Keratinocyte (primary cell): Measurements from ENCODE around the gene SPRY4. TPM values are rescaled to one million over a fixed set of nuclear protein-coding genes. Genes with fewer than 3 reads are reported as not detected.

ENCODE experiments used
- DNase-seq: peaks from one replicate; pipeline ENCODE4 v3.0.0-alpha.2; 2011; ENCODE audit warnings: low read depth, missing footprints, low spot score
- FAIRE-seq: peaks from 2 replicates; lab custom pipeline; 2011; peaks lifted over from hg19 to GRCh38; lab: Jason Lieb, UNC
- H2AFZ ChIP-seq: 2 replicates; pipeline ENCODE4 v1.6.0; 2012; ENCODE audit warnings: low read length, control low read depth, inconsistent platforms; ENCODE audit not compliant: control insufficient read depth
- H3K27ac ChIP-seq: 2 replicates; pipeline ENCODE4 v1.5.1; 2011; ENCODE audit warnings: low read length; ENCODE audit not compliant: control insufficient read depth, insufficient read depth
- H3K27me3 ChIP-seq: 3 replicates; pipeline ENCODE4 v1.6.0; 2011; ENCODE audit warnings: low read length; ENCODE audit not compliant: control insufficient read depth, insufficient read depth; ENCODE audit errors: extremely low read depth
- H3K36me3 ChIP-seq, 2 experiments: 2 replicates in 1 of 2; 3 replicates in 1 of 2; pipeline ENCODE4 v1.5.1; 2011; ENCODE audit warnings: low read length in 2 of 2, mild to moderate bottlenecking in 1 of 2; ENCODE audit not compliant: control insufficient read depth in 2 of 2, insufficient read depth in 2 of 2; ENCODE audit errors: extremely low read depth in 1 of 2
- H3K4me1 ChIP-seq: 3 replicates; pipeline ENCODE4 v1.5.1; 2011; ENCODE audit warnings: low read length; ENCODE audit not compliant: control insufficient read depth, insufficient read depth; ENCODE audit errors: extremely low read depth
- H3K4me2 ChIP-seq: 3 replicates; pipeline ENCODE4 v1.6.0; 2011; ENCODE audit warnings: low read depth, low read length; ENCODE audit not compliant: control insufficient read depth, insufficient read depth; ENCODE audit errors: extremely low read depth
- H3K4me3 ChIP-seq, 3 experiments: fragments of 200-600 bp in 1 of 3; sonication (generic) in 1 of 3; 2 replicates in 2 of 3; 3 replicates in 1 of 3; pipeline ENCODE4 v1.5.1; 2011 to 2016; ENCODE audit warnings: low read length in 3 of 3, mild to moderate bottlenecking in 3 of 3, control low read depth in 2 of 3, inconsistent platforms in 1 of 3, low read depth in 1 of 3, mixed read lengths in 1 of 3, mixed run types in 1 of 3, moderate library complexity in 1 of 3; ENCODE audit not compliant: control insufficient read depth in 2 of 3, insufficient read depth in 2 of 3; ENCODE audit errors: extremely low read depth in 1 of 3
- H3K79me2 ChIP-seq: 2 replicates; pipeline ENCODE4 v1.6.0; 2012; ENCODE audit warnings: low read length; ENCODE audit not compliant: control insufficient read depth, insufficient read depth
- H3K9ac ChIP-seq: 3 replicates; pipeline ENCODE4 v1.6.0; 2011; ENCODE audit warnings: low read length; ENCODE audit not compliant: control insufficient read depth, insufficient read depth; ENCODE audit errors: extremely low read depth
- H3K9me1 ChIP-seq: 3 replicates; pipeline ENCODE4 v1.6.0; 2011; ENCODE audit warnings: low read length; ENCODE audit not compliant: control insufficient read depth, insufficient read depth; ENCODE audit errors: extremely low read depth
- H3K9me3 ChIP-seq: 2 replicates; pipeline ENCODE4 v1.5.1; 2012; ENCODE audit warnings: low read depth, low read length; ENCODE audit not compliant: control insufficient read depth
- H4K20me1 ChIP-seq: 3 replicates; pipeline ENCODE4 v1.6.0; 2011; ENCODE audit warnings: low read length; ENCODE audit not compliant: control insufficient read depth, insufficient read depth; ENCODE audit errors: extremely low read depth
- CTCF ChIP-seq, 3 experiments: IDR thresholded peaks in 1 of 3; conservative IDR thresholded peaks in 1 of 3; optimal IDR thresholded peaks in 1 of 3; 2 replicates in 2 of 3; 3 replicates in 1 of 3; pipeline versions ENCODE3 to v1.5.1; 2011; ENCODE audit warnings: low read length in 3 of 3, mild to moderate bottlenecking in 3 of 3, moderate library complexity in 2 of 3, control low read depth in 1 of 3, inconsistent platforms in 1 of 3; ENCODE audit not compliant: insufficient read depth in 2 of 3; ENCODE audit errors: extremely low read depth in 1 of 3
- EZH2 ChIP-seq: IDR thresholded peaks from one replicate; pipeline ENCODE4 v1.6.1; 2012; ENCODE audit warnings: inconsistent platforms, mild to moderate bottlenecking, low read length, moderate library complexity
- dilution Hi-C: fragments of 300-500 bp; cut with MboI; formaldehyde crosslinking; loops from one replicate; pipeline ENCODE4 v1.7.0; 2020; ENCODE audit warnings: low sequenced_read_pairs; ENCODE audit not compliant: extremely low pct_ligation_motif_present
- polyA plus RNA-seq, 5 experiments: library from polyadenylated mRNA; depleted of rRNA in 3 of 5; stranded (reverse) in 3 of 5; stranded (forward) in 1 of 5; unstranded in 1 of 5; fragments of >200 nt; gene quantifications; 1 replicate in 1 of 5; 2 replicates in 3 of 5; 3 replicates in 1 of 5; pipeline versions ENCODE4 v1.2.1 to v1.2.3, GENCODE V29; 2011 to 2012; ENCODE audit warnings: missing spikeins in 2 of 5, low read depth in 1 of 5, low replicate concordance in 1 of 5

Gene SPRY4
- polyA plus RNA-seq, 1 donor (not counting 4 experiments of a cell fraction or from before 2014, with no cell fraction given), result 10.2 TPM

- TF ChIP-seq EZH2, result no peak
- TF ChIP-seq CTCF (optimal IDR thresholded peaks at IDR 0.05 in 1 of 3, IDR thresholded peaks at IDR 0.05 in 1 of 3, conservative IDR thresholded peaks at IDR 0.05 in 1 of 3; ENCODE audit: extremely low read depth in 1 of 3, insufficient read depth in 2 of 3, low read length in 3 of 3), result no peak
- DNase-seq (no peak), FAIRE-seq (no peak)
- Histone ChIP-seq H3K79me2 (no peaks in the 10 kb centered on the region), H3K9me1 (no peaks in the 10 kb centered on the region), H3K36me3 (no peaks in the 10 kb centered on the region), H3K9me3 (no peaks in the 10 kb centered on the region), H4K20me1 (no peaks in the 10 kb centered on the region), H3K4me1 (peaks cover 38% of the 10 kb centered on the region), H3K4me3 (no peak overlapping the region), H3K27ac (no peak overlapping the region), H3K9ac (no peak overlapping the region), H3K27me3 (no peaks in the 10 kb centered on the region), H2AFZ (no peak overlapping the region), H3K4me2 (no peak overlapping the region)
- dilution Hi-C loops, result no loop called here
Observed at GRCh38 chr5:142360051-142360498, 35.3 kb upstream of the SPRY4 start.

GRCh38 chr5:142358648-142359047 lies 33.8 kb upstream of the SPRY4 start:
- FAIRE-seq (no peak), DNase-seq (no peak)
- H3K79me2 ChIP-seq, result no peaks in the 10 kb centered on the region
- H3K36me3 ChIP-seq, result no peaks in the 10 kb centered on the region
- H3K9me3 ChIP-seq, result no peaks in the 10 kb centered on the region
- H3K4me1 ChIP-seq, result peaks cover 26% of the 10 kb centered on the region
- no peaks in the 10 kb centered on the region for H3K27me3 ChIP-seq
- H2AFZ ChIP-seq, result no peak overlapping the region
- no peak for TF ChIP-seq CTCF (optimal IDR thresholded peaks at IDR 0.05 in 1 of 3, IDR thresholded peaks at IDR 0.05 in 1 of 3, conservative IDR thresholded peaks at IDR 0.05 in 1 of 3; ENCODE audit: extremely low read depth in 1 of 3, insufficient read depth in 2 of 3, low read length in 3 of 3)
- no peak overlapping the region for H3K27ac ChIP-seq
- H4K20me1 ChIP-seq, result no peaks in the 10 kb centered on the region
- no peaks in the 10 kb centered on the region for H3K9me1 ChIP-seq
- H3K4me3 ChIP-seq, result no peak overlapping the region
- H3K4me2 ChIP-seq, result no peak overlapping the region
- dilution Hi-C loops, result no loop called here
- no peak overlapping the region for H3K9ac ChIP-seq
